Renal cortical epithelial cell (primary cell): ENCODE measurements around the gene SDSL. TPM values are rescaled to one million over a fixed set of nuclear protein-coding genes. Genes with fewer than 3 reads are reported as not detected.

ENCODE experiments used
- DNase-seq: peaks from one replicate; pipeline ENCODE4 v3.0.0-alpha.2; 2011; ENCODE audit warnings: low read depth
- total RNA-seq: library from RNA; depleted of rRNA; stranded (reverse); fragments of >200 nt; gene quantifications from 2 replicates; pipeline ENCODE4 v1.2.3, GENCODE V29; 2014

SDSL gene
- total RNA-seq, 1 donor from 2014 or later = 10.1 TPM

GRCh38 chr12:113449299-113449698 lies 27.1 kb downstream of the SDSL start:
- DNase-seq = no peak

DNA sequence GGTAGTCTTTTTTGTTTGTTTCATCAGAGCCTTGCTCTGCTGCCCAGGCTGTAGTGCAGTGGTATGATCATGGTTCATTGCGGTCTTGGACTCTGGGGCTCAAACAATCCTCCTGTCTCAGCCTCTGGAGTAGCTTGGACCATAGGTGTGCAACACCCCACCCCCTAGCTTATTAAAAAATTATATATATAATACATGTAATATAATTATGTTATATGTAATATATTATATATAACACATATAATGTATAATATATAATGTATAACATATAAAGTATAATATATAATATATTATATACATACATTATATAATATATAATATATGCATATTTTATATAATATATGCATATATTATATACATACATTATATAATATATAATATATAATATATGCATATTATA lies 27.7 kb downstream of the SDSL start:
- DNase-seq = no peak

GRCh38 chr12:113452458-113452857 lies 30.3 kb downstream of the SDSL start:
- DNase-seq = no peak

- no peak for DNase-seq
These were observed 31.1 kb downstream of the SDSL start for GRCh38 chr12:113453330-113453729.

DNA sequence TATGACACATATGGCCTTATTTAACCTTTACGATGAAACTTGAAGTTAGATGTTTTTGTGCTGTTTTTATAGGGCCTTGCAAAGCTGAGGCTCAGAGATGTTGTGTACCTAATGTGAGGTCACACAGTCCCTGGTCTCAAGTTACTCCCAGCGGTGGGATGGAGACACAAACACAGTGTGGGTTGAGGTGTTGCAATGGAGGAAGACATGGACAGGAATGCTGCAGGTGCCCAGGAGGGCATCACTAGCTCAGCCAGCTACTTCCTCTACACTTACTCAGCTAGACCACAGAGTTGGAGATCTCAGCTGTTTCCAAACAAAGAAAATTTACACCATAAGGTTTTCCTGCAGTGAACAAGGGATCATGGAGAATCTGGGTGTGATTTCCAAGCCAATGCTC lies 34.0 kb downstream of the SDSL start:
- no peak for DNase-seq

DNA sequence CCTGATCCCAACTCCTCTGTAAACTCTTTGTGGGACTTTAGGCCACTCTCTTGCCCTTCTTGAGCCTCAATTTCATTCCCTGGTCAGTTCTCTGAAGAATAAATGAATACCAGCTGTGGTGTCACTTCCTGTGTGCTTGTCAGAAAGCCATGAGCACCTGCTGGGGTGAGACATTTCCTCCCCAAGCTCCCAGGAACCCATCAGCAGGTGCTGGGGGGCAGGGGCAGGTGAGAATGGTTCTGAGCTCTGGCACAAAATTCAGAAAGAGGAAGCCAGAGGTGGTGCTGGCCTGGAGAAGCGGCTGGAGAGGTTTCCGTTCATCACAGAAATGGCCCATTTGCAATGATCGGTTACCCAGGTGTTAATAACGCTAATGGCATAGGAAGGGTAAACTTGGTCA lies 34.6 kb downstream of the SDSL start:
- DNase-seq = no peak

- no peak for DNase-seq
These were observed 35.0 kb downstream of the SDSL start for GRCh38 chr12:113457185-113457584.

- DNase-seq = no peak
These were observed 35.5 kb downstream of the SDSL start for GRCh38 chr12:113457710-113458109.

GRCh38 chr12:113459981-113460380 lies 37.8 kb downstream of the SDSL start:
- DNase-seq = no peak

- DNase-seq = peak; percentile 6
These were observed 39.5 kb downstream of the SDSL start for GRCh38 chr12:113461666-113462065.

DNA sequence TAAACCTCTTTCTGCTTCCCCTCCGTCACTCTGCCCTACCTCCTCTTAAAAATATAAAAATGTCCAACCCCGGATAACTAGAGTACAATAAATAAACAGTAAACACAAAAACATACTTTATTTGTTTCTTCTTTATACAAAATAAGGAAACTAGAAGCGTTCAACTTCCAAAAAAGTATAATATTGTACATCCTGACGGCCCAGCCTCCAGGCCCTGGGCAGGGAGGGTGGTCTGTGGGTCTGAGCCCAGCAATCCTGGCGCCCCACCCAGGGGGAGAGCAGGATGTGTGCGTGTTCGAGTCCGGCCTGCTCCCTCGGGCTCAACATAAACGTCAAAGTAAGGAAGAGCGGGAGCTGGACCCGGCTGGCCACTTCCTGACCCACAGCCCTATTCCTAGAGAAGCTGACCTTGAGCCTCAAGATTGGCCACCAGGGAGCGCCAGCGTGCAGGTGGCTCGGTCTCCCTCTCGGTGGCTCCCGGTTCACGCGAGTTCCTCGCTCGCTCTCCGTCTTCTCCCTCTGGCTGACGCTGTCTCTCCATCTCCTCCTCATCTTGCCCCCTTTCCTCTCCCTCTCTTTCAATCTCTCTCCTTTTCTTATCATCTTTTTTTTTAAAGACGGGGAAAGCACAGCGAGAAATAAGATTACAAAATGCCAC lies 40.1 kb downstream of the SDSL start:
- peak; percentile 48 for DNase-seq

DNA sequence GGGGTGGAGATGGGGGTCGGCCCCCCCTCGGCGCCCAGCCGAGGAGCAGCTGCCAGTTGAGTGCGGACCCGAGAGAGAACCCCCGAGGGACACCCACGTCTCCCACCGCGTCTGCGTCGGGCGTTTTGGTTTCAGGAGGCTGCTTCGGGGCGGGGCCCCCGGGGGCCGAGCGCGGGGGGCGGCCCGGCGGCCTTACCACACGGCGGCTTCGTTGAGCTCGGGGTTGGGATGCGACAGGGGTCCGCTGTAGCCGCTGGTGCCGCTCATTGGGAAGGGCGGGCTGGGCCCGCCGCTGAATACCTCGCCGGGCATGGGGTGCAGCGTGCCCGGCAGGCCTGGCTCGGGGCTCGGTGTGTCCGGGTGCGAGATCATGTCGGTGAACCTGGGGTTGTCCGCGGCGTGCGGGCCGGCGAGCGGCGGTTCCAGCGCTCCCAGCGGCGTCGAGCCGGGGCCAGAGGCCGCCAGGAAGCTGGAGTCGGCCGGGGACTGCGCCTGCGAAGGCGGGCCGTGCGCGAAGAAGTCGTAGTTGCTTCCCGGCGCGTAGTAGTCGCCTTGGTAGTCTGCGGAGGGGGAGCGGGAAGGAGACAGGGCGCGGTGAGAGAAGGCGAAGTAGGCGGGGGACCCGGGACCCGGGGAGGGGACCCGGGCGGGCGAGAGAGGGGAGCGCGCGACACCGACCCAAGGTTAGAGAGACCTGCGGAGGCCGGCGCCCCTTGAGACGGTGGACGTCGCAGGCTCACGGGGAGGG lies 41.0 kb downstream of the SDSL start:
- DNase-seq = no peak

GRCh38 chr12:113463746-113464451 lies 41.7 kb downstream of the SDSL start:
- DNase-seq = no peak

DNA sequence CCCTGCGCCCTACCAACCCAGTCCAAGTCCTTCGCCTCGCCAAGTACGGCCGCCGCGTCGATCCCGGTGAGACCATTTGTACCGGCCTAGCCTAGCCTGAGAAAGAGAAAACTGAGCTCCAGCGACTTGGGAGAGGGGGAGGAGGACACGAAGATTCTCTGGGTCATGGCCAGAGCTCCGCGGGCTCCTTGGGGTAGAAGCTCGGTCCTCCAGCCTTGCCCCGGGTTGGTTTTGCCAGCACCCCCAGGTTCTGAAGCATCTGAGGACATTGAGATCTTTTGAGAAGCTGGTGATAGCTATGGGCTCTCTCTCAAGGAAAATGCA lies 42.2 kb downstream of the SDSL start:
- DNase-seq = no peak

GRCh38 chr12:113464852-113465719 lies 42.9 kb downstream of the SDSL start:
- DNase-seq = no peak

DNA sequence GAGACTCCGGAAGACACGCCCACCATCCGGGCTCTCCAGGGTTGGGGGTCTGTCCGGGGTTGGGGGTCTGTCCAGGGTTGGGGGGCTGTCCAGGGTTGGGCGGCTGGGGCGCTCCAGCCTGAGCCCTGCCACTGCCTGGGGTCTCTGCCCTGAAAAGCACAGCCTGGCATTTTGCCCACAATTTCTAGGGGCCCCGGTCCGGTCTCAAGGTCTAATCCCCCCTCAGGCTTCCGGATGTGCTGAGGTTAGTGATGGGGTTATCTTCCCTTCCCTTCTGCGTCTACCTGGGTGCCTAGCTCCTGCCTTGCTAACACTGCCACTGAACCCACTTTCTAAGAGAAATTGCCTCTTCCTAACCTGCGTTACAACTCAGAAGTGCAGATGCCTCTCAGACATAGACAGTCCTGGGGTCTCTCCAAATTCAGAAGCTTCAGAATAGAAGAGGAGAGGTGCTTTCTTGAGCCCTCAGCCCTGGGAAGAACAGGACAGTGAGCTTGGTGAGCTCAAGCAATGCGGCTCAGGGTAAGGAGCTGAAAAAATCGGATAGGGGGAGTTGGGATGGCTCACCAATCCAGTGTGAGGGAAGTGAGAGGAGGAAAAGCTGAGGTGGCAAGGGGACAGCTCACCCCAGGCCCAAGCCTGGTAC lies 43.8 kb downstream of the SDSL start:
- no peak for DNase-seq

- DNase-seq = no peak
These were observed 44.4 kb downstream of the SDSL start for GRCh38 chr12:113466454-113467141.

- no peak for DNase-seq
These were observed 44.9 kb downstream of the SDSL start for GRCh38 chr12:113467142-113467501.

DNA sequence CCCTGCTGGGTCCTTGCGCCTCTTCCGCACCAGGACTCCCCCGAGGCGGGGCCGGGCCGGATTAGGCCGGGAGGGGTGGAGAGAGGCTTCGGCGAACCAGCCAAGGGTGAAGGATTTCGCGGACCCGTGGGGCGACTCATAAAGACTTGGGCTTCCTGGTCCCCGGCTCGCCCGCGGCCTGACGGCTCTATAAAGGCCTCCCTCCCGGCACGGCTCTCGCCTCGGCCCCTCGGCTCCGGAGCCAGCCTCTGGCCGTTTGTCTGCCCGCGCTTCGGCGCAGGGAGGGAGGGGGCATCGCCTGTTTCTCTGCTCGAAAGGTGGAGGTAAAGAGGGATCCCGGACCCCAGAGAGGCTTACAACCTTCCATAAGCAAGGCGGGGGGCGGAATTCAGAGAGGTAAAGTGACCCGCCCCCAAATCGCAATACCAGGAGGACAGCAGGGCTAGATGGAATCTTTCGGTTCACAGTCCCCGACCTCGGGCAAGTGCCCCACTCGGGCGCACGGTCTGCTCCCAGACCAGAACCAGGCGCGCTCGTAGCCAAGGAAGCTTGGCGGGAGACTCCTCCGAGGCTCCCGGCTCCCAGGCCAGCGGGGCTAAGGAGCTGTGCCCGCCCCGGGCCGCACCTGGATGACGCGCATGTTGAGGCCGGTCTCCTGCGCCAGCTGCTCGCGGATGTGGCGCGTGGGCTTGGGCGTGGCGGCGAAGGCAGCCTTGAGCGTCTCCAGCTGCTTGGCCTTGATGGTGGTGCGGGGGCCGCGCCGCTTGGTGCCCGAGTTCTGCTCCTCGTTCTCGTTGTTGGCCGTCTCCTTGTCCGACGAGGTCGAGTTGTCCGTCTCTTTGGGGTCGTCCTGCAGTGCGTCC lies 45.6 kb downstream of the SDSL start:
- DNase-seq = no peak
